Urinary bladder (tissue), 4 donors: ENCODE data around the gene SMIM32. TPM values are rescaled to one million over a fixed set of nuclear protein-coding genes. Genes with fewer than 3 reads are reported as not detected.

Experiments
- DNase-seq: peaks from one replicate; pipeline ENCODE4 v3.0.0-alpha.2; 2015; ENCODE audit errors: extremely low spot score
- H3K27ac ChIP-seq: one replicate; pipeline ENCODE4 v1.5.1; 2013; ENCODE audit warnings: low read depth, mild to moderate bottlenecking, moderate library complexity
- H3K36me3 ChIP-seq: one replicate; pipeline ENCODE4 v1.6.1; 2013; ENCODE audit warnings: mild to moderate bottlenecking, moderate library complexity; ENCODE audit not compliant: insufficient read depth
- H3K4me1 ChIP-seq: one replicate; pipeline ENCODE4 v1.6.1; 2013; ENCODE audit warnings: mild to moderate bottlenecking, moderate library complexity; ENCODE audit not compliant: insufficient read depth
- H3K4me3 ChIP-seq: one replicate; pipeline ENCODE4 v1.5.1; 2013; ENCODE audit warnings: low read depth, low read length
- WGBS: extraction: QIAGEN DNeasy Blood & Tissue Kit; methylation state at CpG from one replicate; pipeline ENCODE4 v1.1.7; 2013; 5-methylcytosine and 5-hydroxymethylcytosine counted together
- polyA plus RNA-seq: library from polyadenylated mRNA; stranded (reverse); fragments of 200-250 nt; gene quantifications from one replicate; pipeline ENCODE4 v1.2.3, GENCODE V29; 2013
- total RNA-seq: library from RNA; depleted of rRNA; stranded (reverse); fragments of >200 nt; gene quantifications from one replicate; pipeline ENCODE4 v1.2.3, GENCODE V29; 2014
- donor health status: healthy with polysubstance abuse.
- donor health status: healthy.

The SMIM32 gene
- total and polyA plus RNA-seq, 2 donors = 0.09 TPM; not detected in 1

DNA sequence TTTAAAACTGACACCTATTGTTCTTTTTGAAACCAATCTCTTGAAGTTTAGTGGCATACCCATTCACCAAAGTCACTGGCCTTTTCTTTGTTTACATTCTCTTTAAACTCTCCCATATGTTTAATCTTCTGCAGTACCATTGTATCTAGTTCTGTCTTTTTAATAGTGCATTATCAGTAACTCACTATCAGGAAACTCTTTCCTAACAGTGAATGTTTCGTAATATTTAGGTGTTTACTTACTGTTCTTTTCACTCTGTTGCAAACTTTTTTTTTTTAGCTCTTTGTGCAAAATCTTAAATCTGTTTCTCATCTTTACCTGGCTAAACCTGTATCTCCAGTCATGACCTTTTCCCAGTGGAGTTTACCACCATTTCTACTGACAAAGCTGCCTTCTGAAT lies 43.1 kb downstream of the SMIM32 start:
- H3K4me3 ChIP-seq = no peak overlapping the region
- peaks cover 4% of the 10 kb centered on the region for H3K36me3 ChIP-seq
- no peak overlapping the region for H3K27ac ChIP-seq
- H3K4me1 ChIP-seq = no peaks in the 10 kb centered on the region
- no peak for DNase-seq
- 78% methylated on average over 1 of the region's 1 CpG for WGBS

DNA sequence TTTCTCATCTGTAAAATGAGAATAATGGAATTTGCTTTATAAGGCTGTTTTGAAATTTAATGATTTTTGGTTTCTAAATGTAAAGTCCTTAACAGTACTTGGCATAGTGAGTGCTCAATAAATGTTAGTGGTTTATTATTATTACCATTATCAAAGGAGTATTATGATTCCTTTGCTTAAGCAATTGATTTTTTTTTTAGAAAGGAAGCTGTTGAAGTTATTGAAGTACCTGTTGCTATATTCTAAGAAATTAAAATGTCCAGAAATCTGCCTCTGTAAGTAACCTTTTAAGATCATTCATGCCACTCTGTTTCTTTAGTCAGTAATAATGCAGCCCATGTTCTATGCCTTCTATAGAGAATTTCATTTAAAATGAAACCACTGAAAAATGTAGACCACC lies 45.3 kb downstream of the SMIM32 start:
- no peak overlapping the region for H3K4me3 ChIP-seq
- no peaks in the 10 kb centered on the region for H3K36me3 ChIP-seq
- DNase-seq = no peak
- no peaks in the 10 kb centered on the region for H3K4me1 ChIP-seq
- no peak overlapping the region for H3K27ac ChIP-seq

DNA sequence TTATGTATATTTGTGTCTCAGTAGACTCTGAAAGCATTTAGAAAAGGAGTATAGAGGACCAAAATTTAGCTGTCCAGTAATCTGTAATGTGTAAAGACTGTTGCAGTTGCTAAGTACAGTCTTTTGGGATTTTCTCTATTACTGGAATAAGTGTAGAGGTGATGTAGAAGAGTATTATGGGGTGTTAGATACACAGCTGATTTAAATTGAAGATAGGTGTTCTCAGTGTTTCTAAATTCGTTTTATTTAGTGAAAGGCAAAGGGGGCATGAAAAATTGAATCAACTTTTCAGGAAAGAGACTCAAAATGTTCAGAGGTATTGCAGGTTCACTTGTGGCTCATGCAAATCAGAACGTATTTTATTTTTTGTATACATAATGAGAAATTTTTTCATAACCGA lies 46.8 kb downstream of the SMIM32 start:
- Histone ChIP-seq H3K36me3 (no peaks in the 10 kb centered on the region), H3K4me1 (no peaks in the 10 kb centered on the region), H3K27ac (no peak overlapping the region), H3K4me3 (no peak overlapping the region)
- DNase-seq = no peak
- 60% methylated on average over 3 of the region's 3 CpGs for WGBS

DNA sequence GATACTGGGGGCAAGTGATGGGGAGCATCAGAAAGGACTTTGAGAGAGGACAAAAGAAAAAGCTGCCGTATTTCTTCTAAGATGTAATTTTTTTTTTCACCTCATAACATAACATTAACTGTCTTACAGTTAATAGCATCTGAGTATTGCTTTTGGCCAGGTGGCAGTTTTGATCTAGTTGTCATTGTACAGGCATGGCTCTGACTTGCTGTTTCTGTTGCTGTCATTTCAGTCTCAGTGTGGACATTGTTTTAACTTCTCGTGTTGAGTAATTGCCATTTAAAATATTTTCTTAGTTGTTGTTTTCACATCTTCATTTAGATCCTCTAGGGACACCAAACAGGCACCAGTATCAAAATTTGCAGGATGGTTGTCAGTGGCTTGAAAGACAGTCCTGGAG lies 47.9 kb downstream of the SMIM32 start:
- H3K36me3 ChIP-seq = no peaks in the 10 kb centered on the region
- no peak overlapping the region for H3K27ac ChIP-seq
- peaks cover 2% of the 10 kb centered on the region for H3K4me1 ChIP-seq
- no peak for DNase-seq
- H3K4me3 ChIP-seq = no peak overlapping the region
- WGBS = 58% methylated on average over 2 of the region's 2 CpGs

DNA sequence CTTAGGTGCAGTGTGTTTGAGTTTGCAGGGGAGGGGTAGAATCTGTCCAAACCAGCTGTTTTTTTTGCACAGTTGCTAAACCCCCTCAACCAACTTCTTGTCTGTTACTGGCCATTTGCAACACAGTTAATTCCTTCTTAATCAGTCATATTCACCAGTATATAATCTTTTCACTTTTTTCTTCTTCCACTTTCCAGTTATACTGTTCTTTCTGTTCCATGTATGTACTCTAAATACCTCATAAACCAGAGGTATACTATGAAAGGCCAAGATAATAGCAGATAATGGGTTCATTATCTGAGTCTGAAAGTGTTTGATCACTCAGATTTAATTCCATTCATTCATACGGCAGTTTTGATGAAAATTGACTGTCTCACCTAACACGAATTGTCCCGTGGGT lies 49.2 kb downstream of the SMIM32 start:
- no peak overlapping the region for H3K27ac ChIP-seq
- no peaks in the 10 kb centered on the region for H3K36me3 ChIP-seq
- DNase-seq = no peak
- H3K4me3 ChIP-seq = no peak overlapping the region
- WGBS = 66% methylated on average over 3 of the region's 3 CpGs
- peaks cover 2% of the 10 kb centered on the region for H3K4me1 ChIP-seq

DNA sequence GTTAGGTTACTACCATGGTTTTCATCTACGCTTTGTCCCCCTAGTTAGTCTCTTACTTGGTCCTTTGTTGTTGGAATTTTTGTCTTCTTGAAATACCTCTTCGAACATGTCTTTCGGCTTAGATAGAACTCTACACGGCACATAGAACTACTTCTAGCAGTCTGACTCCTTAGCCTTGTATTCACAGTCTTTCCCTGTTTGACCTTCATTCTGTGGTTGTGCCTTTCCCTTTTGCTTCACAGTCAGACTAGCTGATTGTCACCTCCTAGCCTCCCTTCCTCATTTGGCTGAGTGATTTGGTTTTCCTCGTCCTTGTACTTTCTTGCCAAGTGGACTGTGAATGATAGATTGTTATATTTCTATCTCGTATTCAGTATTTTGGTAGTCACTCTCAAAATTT lies 49.6 kb downstream of the SMIM32 start:
- DNase-seq = no peak
- H3K4me1 ChIP-seq = peaks cover 4% of the 10 kb centered on the region
- H3K36me3 ChIP-seq = no peaks in the 10 kb centered on the region
- no peak overlapping the region for H3K27ac ChIP-seq
- H3K4me3 ChIP-seq = no peak overlapping the region
- 87% methylated on average over 6 of the region's 6 CpGs for WGBS

DNA sequence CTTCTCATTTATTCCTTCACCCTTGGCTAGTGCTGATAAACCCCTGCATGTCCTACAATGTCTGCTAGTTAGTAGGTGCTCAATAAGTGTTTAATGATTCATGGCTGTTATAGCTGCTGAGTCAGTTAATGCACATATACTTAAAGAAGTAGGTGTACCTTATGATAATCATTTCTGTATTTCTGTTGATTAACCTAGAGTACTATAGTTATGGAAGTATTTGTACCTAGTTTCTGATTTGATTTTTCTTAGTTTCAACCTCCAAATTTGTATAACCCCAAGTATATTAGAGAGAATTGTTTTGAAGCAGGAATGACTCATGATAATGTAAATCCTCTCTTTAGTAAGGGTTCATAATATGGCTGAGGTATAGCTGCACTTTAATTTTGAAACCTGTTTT lies 51.4 kb downstream of the SMIM32 start:
- peaks cover 4% of the 10 kb centered on the region for H3K4me1 ChIP-seq
- no peak overlapping the region for H3K27ac ChIP-seq
- DNase-seq = no peak
- no peak overlapping the region for H3K4me3 ChIP-seq
- H3K36me3 ChIP-seq = no peaks in the 10 kb centered on the region

Other genes starting within 250 kb of the SMIM32 start
- not detected for gene LECT2, start 238.2 kb downstream of the SMIM32 start, total RNA-seq
- not detected for gene LECT2, start 238.2 kb downstream of the SMIM32 start, polyA plus RNA-seq
- 394 TPM for gene TGFBI, start 164.2 kb downstream of the SMIM32 start, total RNA-seq
- gene TGFBI, start 164.2 kb downstream of the SMIM32 start, polyA plus RNA-seq = 220 TPM
- gene SMAD5, start 60.3 kb downstream of the SMIM32 start, total RNA-seq = 167 TPM
- gene SMAD5, start 60.3 kb downstream of the SMIM32 start, polyA plus RNA-seq = 20.4 TPM
- gene TRPC7, start 172.4 kb upstream of the SMIM32 start, total RNA-seq = 0.53 TPM
- not detected for gene TRPC7, start 172.4 kb upstream of the SMIM32 start, polyA plus RNA-seq